ENCODE data around the gene DAG1.

Gene DAG1

GRCh38 chr3:49469936-49470713 is at the start of gene DAG1:
DAG1 (plus strand) TSS chr3:49470267; CDS start chr3:49510535, 40,268 bp downstream.
- peak; percentile 94 for DNase-seq

GRCh38 chr3:49421890-49422378 is 48.1 kb upstream of the DAG1 start:
- no peak for DNase-seq

DNA sequence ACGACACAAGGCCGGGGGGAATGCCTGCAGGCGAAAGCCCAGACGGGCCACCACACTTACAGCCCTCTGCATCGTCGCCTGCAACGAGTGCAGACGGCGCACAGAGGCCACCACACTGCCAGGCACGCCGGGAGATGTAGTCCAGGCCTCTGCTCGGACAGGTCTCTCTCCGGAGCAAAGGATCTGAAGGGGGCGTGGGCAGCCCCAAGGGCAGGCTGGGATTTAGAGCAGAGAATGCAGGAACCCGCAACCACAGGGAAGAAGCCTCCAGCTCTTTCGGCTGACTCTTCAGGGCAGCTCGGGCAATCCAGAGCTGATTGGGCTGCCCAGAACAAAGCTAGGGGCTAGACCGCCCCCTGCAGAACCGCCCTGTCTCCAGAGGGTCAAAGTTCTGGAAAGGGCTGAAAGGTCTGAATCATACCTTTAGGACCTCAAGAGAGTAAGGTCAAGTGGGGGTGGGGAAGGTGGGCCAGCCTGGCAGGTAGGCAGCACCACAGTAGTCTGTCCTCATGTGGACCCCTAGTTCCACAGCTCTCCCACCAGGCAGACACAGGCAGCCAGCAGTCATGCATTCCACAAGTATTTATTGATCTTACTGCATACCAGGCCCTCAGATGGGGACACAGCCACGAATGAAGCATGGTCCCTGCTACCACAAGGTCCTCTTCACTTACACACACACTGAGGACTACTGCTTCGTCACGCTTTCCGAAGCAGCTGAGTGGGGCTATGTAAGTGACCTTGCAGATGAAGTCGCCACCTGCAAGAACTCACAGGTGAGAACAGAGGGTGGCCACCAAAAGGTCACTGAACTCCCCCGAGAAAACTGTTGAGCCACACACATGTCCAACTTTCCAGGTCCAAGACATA is 47.5 kb upstream of the DAG1 start, which contains the start of gene AMT:
Gene AMT, minus strand, starts transcription at position 95 of the 870 bp plus-strand sequence. Its CDS starts 23 bp downstream, at position 72.
- DNase-seq, result no peak

DNA sequence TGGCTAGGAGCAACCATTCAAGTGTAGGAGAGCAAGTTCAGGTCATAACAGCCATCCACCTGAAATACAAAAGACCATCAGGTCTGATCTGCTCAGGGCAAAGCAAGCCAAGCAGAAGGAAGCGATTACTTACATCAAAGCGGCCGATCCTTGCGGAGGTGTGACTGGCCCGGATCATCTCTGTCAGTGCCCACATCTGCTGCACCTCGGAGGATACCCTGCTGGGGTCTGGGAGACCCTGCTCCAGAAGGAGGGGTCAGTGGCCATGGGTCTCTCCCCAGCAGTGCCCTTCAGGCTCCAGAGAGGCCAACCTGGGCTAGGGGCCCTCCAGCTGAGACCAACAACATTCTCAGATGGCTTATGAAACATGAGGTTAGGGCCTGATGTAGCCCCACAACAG is 45.3 kb upstream of the DAG1 start:
- DNase-seq, result no peak

DNA sequence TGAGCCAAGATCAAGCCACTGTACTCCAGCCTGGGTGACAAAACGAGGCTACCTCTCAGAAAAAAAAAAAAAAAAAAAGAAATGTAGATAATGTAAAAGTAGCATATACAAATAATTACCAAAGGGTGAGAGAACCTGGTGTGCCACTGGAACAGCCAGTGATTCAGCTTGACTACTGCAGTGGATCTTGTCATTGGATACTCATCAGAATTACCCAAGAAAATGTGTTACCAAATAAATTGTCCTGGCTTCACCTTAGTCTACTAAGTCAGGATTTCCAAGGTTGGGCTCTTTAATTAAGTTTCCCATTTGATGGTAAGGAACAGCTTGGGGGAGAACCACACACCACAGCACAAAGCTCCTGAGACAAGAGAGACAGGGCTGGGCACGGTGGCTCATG is 42.5 kb upstream of the DAG1 start:
- DNase-seq, result no peak

GRCh38 chr3:49428752-49429080 is 41.4 kb upstream of the DAG1 start:
- no peak for DNase-seq

GRCh38 chr3:49434731-49435130 is 35.3 kb upstream of the DAG1 start:
- no peak for DNase-seq

- DNase-seq, result no peak
Observed at GRCh38 chr3:49445391-49445790, 24.7 kb upstream of the DAG1 start.

DNA sequence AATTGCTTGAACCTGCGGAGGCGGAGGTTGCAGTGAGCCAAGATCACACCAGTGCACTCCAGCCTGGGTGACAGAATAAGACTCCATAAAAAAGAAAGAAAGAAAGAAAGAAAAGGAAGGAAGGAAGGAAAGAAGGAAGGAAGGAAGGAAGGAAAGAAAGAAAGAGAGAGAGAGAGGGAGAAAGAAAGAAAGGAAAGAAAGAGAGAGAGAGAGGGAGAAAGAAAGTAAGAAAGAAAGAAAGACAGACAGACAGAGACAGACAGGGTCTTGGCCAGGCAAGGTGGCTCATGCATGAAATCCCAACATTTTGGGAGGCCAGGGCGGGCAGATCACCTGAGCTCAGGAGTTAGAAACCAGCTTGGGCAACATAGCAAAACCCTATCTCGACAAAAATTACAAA is 16.4 kb upstream of the DAG1 start:
- DNase-seq, result no peak

- no peak for DNase-seq
Observed at GRCh38 chr3:49454458-49454857, 15.6 kb upstream of the DAG1 start.

DNA sequence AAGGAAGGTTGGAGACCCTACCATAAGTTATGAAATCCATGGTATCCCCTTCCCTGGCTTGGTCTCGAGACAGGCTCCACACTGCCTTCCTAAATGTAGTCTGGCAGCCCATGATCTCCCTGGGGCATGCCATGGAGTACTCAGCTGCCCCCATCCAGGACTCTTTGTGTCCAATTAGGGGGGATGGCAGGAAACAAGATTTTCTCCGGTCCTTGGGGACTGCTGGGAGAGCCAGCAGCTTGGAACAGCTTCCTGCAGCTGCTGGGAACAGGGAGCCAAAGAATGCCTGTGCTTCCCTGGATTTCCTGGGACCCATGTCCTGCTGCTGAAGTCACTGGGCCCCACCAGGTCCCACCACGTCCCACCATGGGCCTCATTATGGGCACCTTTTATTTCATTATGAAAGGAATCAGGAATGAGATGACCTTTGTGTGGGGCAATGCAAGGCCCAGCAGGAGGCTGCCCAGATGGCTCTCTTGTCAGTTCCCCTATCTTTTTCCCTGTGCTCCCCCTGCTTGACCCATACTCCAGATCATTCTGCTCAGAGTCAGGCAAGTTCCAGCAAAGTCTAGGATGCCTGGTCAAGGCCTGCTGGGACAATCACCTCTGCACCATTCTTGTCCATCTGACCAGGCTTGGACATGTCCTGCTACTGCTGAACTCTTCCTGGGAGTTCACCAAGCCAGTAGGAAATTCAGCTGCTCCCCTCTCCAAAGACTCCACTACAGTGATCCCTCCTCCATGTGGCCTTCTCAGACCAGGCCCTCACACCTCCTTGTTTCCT is 15.0 kb upstream of the DAG1 start:
- DNase-seq, result no peak

DNA sequence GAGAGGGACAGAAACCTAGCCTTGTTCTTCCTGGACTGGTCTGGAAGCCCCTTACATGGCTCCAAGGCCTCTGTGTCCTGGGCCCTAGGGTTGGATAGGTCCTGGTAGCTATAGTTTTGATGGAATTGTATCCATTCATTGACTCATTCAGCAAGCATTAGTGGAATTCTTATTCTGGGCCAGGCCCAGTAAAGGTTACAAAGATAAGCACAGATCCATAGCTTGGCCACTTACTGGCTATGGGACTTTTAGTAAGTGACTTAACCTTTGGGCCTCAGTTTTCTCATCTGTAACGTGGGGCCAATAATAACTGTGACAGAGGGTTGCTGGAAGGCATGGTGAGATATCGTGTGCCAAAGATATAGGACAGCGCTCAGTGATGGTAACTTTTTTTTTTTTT is 13.6 kb upstream of the DAG1 start:
- DNase-seq, result no peak

DNA sequence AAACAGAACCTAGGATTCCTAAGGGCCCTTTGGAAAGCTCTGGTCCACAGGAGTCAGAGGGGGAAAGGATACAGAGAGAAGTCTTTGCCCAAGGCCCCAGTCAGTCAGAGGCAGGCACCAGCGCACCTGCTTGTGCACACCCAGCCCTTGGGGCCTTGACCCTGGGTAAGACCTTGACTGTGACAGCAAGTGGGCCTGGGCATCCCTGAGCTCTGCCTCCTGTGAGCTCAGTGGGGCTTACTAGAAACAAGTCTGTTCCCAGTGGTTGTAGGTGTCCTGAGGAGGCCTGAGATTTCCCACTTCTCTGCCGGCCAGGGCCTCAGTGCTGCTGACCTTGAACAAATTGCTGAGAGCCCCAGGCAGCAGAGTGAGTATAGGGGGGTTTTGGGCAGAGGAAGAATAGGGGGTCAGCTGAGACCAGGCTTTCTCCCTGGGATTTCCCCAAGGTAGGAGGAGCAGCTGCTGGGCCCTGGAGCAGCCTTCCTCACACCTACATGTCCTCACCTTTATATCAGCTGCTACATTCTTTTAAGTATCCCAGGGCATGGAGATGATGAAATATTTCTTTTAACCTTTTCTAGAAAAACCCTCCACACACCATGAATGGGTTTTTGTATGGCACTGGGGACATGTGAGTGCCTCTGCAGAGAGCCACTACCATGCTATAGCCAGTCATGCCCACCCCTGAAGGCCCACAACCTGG is 9.7 kb upstream of the DAG1 start:
- DNase-seq, result no peak

GRCh38 chr3:49460956-49461355 is 9.1 kb upstream of the DAG1 start:
- DNase-seq, result no peak

DNA sequence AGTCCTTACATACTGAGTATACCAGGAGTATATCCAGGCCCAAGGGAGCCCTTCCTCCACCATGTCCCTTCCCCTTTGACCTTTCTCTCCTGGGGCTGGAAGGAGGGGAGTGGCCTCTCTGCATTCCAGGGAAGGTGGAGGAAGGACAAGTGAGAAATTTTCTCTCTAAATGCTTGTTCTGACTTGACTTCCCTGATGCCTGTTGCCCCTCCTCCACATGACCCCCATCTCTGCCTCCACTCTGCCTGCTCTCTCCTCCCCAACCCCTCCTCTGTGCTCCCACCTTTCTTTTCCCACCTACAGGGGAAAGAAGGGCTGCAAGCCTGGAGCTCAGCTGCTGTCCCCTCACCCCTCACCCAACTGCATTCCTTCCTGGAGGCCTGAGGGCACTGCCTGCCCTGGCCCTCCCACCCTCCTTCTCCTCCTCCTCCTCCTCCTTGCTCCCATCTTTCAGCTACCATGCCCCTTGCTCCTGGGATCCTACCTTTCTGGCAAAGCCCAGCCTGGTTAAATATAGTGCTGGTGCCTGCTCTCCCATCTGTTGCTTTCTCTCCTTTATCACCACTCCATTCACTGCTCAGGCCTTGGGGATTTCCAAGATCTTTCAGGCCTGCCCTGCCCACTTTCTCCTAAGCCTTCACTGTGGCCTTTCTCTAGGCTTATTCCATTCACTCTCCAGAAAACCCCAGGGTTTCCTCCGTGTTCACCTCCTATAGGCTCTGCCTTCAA is 8.5 kb upstream of the DAG1 start:
- DNase-seq, result no peak

DNA sequence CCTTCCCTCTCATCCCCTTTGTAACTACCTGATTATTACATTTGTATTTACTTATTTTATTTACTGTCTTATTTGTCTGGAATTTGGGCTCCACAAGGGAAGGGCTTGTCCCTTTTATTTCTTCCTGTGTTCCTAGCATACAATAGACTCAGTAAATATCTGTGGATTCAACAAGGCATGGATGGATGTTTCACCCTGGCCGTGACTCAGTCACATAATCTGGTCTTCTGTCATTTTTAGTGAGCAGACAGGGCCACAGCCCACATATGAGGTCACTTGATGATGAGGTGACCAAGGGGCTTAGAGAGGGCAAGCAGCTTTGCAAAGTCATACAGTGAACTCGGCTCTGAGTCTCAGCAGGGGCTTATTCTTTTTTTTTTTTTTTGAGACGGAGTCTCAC is 7.8 kb upstream of the DAG1 start:
- no peak for DNase-seq

- no peak for DNase-seq
Observed at GRCh38 chr3:49465270-49466034, 4.6 kb upstream of the DAG1 start.

DNA sequence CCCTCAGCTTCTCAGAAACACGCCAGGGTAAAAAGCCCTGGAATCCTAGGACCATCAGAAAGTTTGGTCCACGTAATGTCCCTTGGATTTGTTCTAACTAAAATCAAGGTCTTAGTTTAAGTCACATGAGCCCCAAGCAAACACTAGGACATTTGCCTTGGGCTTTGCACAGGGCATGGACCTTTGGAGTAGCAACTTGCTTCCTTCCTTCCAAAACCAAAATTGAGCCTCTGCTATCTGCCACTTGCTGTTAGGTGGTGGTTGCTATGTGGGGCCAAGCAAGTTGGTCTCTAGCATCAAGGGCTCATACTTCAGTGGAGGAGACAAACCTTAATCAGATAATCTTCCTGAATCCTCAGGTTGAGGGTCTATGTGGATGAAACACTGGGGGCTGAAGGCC is 4.0 kb upstream of the DAG1 start:
- no peak for DNase-seq

- DNase-seq, result no peak
Observed at GRCh38 chr3:49469037-49469935, 781 bp upstream of the DAG1 start.

Data from stimulated activated naive CD4-positive, alpha-beta T cell treated with Interleukin-2 at 50 U/mL for 16 hours (primary cell).